ENCODE results near the gene DBH.
"Not testable (repeated sequence)": the region's sequence is repeated elsewhere in the genome, so short reads cannot be mapped to it uniquely, and the experiment has no call there.

Gene DBH

GRCh38 chr9:133667759-133668450 lies 31.7 kb downstream of the DBH start:
- no peak for DNase-seq

- no peak for DNase-seq
Measured at GRCh38 chr9:133669182-133669801, 33.1 kb downstream of the DBH start.

- DNase-seq, result no peak
Measured at GRCh38 chr9:133670466-133670865, 34.3 kb downstream of the DBH start.

DNA sequence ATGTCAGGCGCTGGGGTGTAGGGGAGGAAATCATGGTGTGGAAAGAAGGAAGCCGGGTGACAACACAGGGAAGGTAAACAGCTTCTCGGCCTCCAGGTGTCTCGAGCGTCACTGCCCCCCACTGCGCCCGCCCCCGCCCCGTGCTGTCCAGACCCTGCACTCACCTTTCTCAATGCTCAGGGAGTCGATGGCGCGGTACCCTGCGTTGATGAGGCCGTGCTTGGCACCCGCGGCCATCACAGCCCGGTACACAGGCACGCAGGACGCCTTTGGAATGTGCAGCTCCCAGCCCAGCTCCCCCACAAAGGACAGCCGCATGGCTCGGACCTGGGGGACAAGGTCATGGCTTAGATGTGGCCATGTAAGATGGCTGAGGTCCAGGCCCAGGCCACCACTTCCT lies 35.2 kb downstream of the DBH start:
- DNase-seq, result no peak

DNA sequence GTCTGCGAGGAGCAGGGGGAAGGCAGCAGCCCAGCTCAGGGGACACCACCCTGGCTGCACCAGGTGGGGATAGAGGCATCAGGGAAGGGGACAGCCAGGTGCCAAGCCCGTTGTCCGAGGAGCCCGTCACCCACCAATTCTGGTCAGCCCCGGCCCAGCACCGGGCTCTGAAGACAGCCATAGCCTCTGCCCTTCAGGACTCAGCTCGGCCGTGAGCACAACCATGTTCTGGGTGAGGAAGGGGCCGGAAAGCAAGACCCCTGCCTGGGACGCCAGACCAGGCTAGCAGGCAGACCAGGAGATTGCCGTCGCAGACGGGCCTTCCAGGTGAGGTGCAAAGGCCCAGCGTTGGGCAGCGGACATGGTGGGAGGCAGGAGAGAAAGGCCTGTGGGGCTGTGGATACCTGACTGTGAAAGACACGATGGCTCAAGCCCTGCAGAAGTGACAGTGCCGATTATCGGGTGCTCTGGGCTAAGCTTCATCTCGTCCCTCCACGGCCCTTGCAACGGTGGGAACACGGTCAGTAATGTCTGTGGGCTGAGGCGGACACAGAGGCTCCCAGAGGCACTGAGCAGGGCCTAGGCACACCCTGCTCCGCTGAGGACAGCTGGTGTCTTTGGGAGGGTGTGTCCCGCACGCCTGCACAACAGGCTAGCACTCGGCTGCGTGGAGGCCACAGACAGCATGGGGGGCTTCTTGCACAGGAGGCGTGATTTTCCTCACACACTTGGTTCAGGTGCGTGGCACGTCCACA lies 36.5 kb downstream of the DBH start:
- DNase-seq, result no peak

DNA sequence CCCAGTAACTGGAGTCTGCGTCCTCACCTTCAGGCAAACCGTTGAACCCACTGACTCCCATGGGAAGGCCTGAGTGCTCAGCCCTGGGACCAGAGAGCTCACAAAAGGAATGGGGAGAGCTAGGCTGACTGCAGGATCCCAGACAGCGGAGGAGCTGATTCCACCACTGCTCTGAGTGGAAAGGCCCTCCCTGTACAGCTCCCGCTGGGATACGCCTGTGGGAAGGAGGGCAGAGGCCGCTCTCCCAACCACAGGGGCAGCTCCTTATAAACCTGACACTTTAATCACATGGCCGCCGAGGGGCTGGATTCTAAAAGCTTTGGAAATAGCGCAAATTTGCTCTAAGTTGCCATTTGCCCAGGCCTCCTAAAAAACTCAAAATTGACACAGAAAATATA lies 37.1 kb downstream of the DBH start:
- DNase-seq, result no peak

DNA sequence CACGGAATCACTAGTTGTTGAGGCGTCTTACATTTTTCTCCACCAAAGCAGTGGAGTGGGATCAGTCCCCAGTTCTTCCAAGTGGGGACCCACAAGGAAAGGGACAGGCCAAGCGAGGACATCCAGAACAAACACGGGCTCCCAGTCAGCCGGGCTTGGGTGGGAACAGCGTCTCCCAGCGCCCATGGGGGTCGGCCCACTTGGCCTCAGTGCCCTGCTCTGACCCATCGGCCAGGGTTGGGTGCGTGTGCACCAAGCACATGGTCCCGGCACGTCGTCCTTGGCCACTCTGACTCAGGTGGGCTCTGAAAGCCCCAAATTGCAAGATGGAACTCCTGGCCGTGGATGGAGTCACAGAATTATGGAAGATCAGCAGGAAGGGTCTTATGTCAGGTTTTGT lies 37.9 kb downstream of the DBH start:
- no peak for DNase-seq

DNA sequence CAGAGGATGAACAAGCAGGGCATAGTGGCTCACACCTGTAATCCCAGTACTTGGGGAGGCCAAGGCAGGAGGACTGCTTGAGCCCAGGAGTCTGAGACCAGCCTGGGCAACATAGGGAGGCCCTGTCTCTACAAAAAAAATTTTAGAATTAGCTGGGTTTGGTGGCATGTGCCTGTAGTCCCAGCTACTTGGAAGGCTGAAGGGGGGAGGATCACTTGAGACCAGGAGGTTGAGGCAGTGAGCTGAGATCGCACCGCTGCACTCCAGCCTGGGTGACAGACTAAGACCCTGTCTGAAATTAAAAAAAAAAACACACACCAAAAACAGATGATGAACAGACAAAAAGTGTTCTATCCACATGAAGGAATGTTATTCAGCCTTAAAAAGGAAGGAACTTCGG lies 39.6 kb downstream of the DBH start:
- DNase-seq, result not testable (repeated sequence)

- DNase-seq, result no peak
Measured at GRCh38 chr9:133676450-133676849, 40.3 kb downstream of the DBH start.

GRCh38 chr9:133677126-133678010 lies 41.2 kb downstream of the DBH start:
- DNase-seq, result no peak

DNA sequence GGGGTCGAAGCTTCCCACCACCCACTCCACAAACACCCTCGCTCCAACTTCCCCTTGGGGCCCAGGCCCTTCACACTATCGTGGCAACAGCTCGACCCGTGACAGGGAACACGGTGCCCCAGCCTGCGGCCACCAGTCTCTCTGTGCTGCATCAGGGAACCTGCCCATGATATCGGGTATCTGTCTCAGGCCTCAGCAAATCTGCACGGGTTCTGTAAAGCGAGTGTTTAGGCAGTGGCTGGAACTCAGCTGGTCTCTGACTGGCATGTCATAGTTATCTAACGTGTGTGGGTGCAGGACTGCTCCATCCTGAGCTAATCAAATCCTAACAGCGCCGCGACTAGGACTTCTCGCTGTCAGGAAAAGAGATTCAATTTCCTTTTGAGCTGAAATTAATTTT lies 42.9 kb downstream of the DBH start:
- DNase-seq, result no peak

DNA sequence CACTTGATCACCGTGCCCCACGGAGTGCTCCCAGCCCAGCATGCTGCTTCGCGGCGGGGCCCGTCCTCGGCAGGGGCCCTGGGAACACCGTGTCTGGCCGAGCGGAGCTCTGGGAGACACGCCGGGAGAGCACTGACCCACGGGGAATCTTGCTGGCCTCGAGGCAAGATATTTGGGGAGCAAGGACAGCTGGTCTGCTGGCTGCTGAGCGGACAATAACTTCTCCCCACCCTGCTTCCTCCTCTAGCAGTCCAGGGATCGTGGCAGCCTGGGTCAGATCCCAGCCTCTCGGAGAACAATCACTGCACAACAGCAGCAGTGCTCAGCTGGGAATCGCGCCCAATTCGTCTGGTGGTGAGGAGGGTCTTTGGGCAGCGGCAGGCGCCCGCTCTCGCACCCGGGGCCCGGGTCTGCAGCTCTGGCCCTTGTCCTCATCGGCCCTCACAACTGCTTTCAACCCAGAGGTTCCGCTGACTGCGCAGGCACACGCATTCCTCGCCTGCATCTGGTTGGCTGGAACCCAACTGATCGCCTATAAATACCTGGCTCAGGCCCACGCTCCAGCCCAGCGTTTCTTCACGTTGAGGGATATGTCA lies 43.4 kb downstream of the DBH start:
- no peak for DNase-seq

GRCh38 chr9:133680250-133680975 lies 44.2 kb downstream of the DBH start:
- DNase-seq, result no peak

DNA sequence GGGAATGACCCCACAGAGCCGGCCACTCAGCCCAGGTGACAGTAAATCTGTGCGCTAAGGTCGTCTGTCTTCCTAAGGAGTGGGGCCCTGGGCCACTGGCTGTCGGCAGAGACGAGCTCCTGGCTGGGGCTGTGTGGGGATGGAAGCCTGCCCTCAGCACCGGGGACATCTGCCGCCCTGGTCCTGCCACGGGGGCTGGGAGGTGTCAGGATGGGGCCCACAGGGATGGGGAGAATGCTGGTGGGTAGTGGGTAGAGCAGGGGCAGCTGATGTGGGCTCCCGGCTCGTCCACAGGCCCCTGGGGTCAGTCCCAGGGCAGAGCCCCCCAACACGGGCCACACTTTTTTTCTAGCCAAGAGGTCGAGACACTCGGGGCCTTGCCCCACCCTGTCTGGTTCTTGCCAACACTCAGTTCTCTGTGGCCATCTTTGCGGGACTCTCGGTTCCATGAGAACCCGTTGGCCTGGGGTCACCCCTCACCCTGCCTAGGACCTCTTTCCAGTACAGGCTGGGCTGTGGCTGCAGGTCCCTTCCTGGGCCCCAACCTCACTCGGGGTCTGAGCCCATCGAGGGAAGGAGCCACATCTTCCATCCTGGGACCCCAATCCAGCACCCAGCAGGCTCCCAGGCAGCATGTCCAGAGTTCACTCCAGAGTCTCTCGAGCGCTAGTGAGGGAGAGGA lies 45.0 kb downstream of the DBH start:
- DNase-seq, result no peak

DNA sequence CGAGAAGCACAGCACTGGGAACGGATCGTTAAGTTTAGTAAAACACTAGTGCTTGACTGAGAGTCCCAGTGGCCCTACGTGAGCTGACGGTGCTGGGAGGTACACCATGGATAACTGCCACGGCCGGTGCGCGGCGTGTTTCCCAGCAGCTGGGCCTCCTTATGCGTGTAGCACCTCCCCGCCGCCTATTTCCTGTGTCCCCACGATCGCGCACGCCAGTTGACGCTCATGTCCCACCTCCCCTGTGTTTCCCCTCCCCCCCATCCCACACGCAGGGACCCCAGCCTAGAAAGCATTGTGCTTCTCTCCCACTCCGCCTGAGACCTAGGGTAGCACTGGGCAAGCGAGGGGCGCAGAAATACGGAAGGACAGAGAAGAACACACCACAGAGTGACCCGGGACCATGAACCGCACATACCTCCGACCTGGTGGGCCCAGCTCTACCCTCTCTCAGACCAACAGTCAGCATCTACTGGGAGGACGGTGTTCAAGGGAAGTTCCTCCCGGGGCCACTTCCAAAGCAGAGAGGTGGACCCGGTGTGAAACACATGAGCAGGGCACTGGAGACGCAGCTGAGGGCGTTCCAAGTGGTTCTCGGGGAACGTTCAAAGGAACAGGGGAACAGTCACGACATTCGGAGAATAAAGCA lies 45.6 kb downstream of the DBH start:
- DNase-seq, result no peak

GRCh38 chr9:133682818-133683585 lies 46.8 kb downstream of the DBH start:
- no peak for DNase-seq

DNA sequence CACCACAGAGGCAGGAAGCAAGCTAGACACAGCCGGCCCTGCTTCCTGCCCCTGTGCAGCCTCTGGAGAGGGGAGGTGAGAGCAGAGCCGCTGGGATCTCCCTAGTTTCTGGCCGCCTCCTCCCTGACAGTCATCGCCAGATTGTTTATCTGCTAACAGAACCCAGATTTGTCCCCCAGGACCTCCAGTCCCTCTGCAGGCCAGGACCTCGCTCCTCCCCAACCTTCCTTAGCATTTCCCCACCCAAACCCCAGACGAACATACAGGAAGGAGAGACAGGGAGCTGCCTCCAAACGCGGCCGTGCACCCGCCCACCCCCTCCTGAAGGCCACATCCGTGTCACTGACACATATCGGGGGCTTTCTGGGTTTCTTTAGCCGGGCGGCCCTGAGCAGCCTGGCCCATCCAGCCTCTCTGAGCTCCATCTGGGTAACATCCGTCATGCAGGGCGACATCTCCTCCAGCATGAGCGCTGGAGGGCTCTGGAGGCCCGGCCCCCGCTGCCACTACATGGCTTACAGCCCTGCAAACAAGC lies 47.5 kb downstream of the DBH start:
- no peak for DNase-seq

- DNase-seq, result no peak
Measured at GRCh38 chr9:133684121-133684935, 48.2 kb downstream of the DBH start.

GRCh38 chr9:133684936-133685361 lies 48.8 kb downstream of the DBH start:
- DNase-seq, result no peak
